ENCODE data around the gene PRDX6.

Gene PRDX6

DNA sequence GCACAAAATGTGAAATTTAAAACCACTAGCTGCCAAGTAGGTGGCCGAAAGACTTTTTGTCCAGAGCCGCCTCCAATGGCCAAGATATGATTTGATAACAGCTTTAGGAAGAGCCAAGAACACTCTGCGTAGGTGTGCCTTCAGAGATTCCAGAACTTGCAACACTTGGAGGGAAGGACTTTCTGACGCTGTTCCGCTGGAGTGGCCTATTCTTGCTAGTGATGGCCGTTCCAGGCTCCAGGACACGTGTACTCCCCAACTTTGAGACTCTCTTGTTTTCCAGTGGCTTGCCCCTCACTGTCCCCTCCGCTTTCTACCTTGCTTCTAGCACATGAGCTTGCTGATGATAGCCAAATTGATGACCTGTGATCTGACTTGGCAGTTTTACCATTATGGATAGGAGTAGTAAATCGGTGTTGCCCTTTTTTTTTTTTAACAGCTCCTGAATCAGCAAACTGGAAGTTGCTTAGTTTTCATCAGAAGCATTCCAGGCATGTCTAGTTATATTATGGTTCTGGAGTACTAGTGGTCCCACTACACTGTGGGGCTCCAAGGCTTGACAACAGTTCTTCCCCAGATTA is 1.0 kb downstream of the PRDX6 start:
- Histone ChIP-seq H3K27ac (no peak overlapping the region; the same call in 1 of the 2 replicates), H3K27me3 (ENCODE audit: insufficient read depth, low read depth, severe bottlenecking) (no peaks in the 10 kb centered on the region), H3K4me3 (ENCODE audit: low read depth, low read length) (peak overlapping the region; percentile 96), H3K36me3 (peaks cover 49% of the 10 kb centered on the region), H3K9me3 (ENCODE audit: severe bottlenecking) (no peaks in the 10 kb centered on the region)
- TF ChIP-seq, protein P1, sequence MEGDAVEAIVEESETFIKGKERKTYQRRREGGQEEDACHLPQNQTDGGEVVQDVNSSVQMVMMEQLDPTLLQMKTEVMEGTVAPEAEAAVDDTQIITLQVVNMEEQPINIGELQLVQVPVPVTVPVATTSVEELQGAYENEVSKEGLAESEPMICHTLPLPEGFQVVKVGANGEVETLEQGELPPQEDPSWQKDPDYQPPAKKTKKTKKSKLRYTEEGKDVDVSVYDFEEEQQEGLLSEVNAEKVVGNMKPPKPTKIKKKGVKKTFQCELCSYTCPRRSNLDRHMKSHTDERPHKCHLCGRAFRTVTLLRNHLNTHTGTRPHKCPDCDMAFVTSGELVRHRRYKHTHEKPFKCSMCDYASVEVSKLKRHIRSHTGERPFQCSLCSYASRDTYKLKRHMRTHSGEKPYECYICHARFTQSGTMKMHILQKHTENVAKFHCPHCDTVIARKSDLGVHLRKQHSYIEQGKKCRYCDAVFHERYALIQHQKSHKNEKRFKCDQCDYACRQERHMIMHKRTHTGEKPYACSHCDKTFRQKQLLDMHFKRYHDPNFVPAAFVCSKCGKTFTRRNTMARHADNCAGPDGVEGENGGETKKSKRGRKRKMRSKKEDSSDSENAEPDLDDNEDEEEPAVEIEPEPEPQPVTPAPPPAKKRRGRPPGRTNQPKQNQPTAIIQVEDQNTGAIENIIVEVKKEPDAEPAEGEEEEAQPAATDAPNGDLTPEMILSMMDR (IDR thresholded peaks at IDR 0.05; ENCODE audit: low read depth, low read length): no peak
- no peak for DNase-seq

DNA sequence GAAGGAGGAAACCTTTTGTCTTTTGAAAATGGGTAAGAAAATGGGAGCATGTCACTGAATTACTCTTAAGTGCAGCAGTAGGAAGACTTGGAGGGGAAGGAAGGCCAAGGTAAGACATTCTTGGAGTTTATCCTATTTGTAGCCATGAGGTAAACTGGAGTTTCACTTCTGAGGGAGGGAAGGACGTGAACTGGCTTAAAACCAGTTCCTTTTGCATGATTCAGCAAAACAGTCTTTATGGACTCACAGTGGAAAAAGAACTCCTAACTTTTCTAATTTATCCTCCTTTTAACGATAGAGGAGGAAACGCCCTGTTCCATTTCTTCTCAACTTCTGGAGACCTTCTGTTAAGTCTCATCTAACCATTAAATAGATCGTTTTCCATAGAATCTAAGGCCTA is 2.5 kb downstream of the PRDX6 start:
- Histone ChIP-seq H3K4me3 (ENCODE audit: low read depth, low read length) (no peak overlapping the region), H3K27ac (no peak overlapping the region)

DNA sequence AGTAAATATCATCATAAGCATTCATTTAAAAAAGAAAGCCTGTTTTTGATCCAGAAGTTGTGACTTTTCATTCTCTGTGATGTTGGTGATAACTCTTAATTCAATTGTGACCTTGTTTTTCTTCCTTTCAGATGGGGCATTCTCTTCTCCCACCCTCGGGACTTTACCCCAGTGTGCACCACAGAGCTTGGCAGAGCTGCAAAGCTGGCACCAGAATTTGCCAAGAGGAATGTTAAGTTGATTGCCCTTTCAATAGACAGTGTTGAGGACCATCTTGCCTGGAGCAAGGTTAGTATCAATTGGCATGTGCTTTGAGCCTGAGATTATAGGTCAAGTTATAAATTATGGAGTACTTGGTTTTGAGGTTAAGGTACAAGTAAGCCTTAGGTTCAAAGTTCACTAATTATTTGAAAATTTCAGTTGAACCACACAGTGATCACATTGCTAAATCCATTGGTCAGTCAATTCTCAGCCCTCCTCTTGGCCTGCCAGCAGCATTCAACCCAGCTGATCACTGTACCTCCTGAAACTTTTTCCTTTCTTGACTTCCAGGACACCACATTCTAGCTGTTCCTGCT is 4.1 kb downstream of the PRDX6 start:
- no peaks in the 10 kb centered on the region for H3K27me3 ChIP-seq (ENCODE audit: insufficient read depth, low read depth, severe bottlenecking)
- no peaks in the 10 kb centered on the region for H3K9me3 ChIP-seq (ENCODE audit: severe bottlenecking)
- H3K4me3 ChIP-seq (ENCODE audit: low read depth, low read length): no peak overlapping the region
- TF ChIP-seq, protein P1 (IDR thresholded peaks at IDR 0.05; ENCODE audit: low read depth, low read length): no peak
- peaks cover 78% of the 10 kb centered on the region for H3K36me3 ChIP-seq
- no peak overlapping the region for H3K27ac ChIP-seq
- no peak for DNase-seq

More for the DNA sequence above, 2.5 kb downstream of the PRDX6 start:
- Histone ChIP-seq H3K36me3 (peaks cover 61% of the 10 kb centered on the region), H3K9me3 (ENCODE audit: severe bottlenecking) (no peaks in the 10 kb centered on the region), H3K27me3 (ENCODE audit: insufficient read depth, low read depth, severe bottlenecking) (no peaks in the 10 kb centered on the region)
- TF ChIP-seq, protein P1 (IDR thresholded peaks at IDR 0.05; ENCODE audit: low read depth, low read length): no peak
- no peak for DNase-seq

DNA sequence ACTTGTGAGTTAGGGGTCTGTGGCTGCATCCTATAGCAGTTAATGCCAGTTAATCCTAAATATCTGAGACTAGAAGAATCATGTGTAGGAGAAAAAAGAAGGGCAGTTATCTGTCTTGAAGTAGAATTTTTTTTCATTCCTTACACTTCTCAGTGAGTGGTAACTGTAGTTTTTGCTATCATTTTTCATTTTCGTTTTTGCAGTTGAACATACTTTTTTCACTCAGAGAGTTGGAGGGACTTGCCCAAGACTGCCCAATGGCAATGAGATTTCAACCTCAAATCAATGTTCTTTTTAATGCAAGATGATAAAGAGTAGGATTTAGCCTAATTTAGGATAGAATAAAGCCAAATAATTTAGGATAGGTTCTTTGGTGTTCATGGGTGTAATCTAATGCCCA is 5.5 kb downstream of the PRDX6 start:
- TF ChIP-seq, protein P1 (IDR thresholded peaks at IDR 0.05; ENCODE audit: low read depth, low read length): no peak
- Histone ChIP-seq H3K27ac (no peak overlapping the region), H3K36me3 (peaks cover 88% of the 10 kb centered on the region)

DNA sequence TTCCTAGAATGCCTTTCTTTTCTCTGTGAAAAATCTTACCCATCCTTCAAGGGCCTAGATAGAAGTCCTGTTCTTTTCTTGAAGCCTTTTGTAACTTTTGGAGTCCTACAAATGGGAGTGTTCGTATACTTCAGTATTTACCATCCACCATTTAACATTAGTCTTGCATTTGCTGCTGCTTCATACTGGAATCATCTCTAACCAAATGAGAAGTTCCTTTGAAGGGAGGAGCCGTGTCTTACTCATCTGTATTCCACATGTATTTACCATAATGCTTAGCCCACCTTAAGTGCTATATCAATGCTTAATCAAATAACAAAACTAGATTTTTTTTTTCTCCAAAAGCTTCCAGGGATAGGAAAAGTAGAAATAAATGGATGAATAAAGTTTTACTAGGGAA is 7.1 kb downstream of the PRDX6 start:
- Histone ChIP-seq H3K36me3 (peaks cover 89% of the 10 kb centered on the region), H3K27ac (no peak overlapping the region), H3K9me3 (ENCODE audit: severe bottlenecking) (no peaks in the 10 kb centered on the region), H3K4me3 (ENCODE audit: low read depth, low read length) (no peak overlapping the region), H3K27me3 (ENCODE audit: insufficient read depth, low read depth, severe bottlenecking) (no peaks in the 10 kb centered on the region)
- no peak for DNase-seq
- TF ChIP-seq, protein P1 (IDR thresholded peaks at IDR 0.05; ENCODE audit: low read depth, low read length): no peak

More for the DNA sequence above, 5.5 kb downstream of the PRDX6 start:
- Histone ChIP-seq H3K9me3 (ENCODE audit: severe bottlenecking) (no peaks in the 10 kb centered on the region), H3K4me3 (ENCODE audit: low read depth, low read length) (no peak overlapping the region), H3K27me3 (ENCODE audit: insufficient read depth, low read depth, severe bottlenecking) (no peaks in the 10 kb centered on the region)
- DNase-seq: no peak

GRCh38 chr1:173485401-173485800 is 8.3 kb downstream of the PRDX6 start:
- TF ChIP-seq, protein P1 (IDR thresholded peaks at IDR 0.05; ENCODE audit: low read depth, low read length): no peak
- Histone ChIP-seq H3K27ac (no peak overlapping the region), H3K27me3 (ENCODE audit: insufficient read depth, low read depth, severe bottlenecking) (no peaks in the 10 kb centered on the region), H3K36me3 (peaks cover 78% of the 10 kb centered on the region), H3K4me3 (ENCODE audit: low read depth, low read length) (no peak overlapping the region), H3K9me3 (ENCODE audit: severe bottlenecking) (no peaks in the 10 kb centered on the region)
- DNase-seq: no peak
